ENCODE measurements around the gene IMPDH1. TPM values are rescaled to one million over a fixed set of nuclear protein-coding genes. Genes with fewer than 3 reads are reported as not detected.
A peak's percentile ranks its signal among the peaks of the same experiment; 100 is the strongest.

IMPDH1 gene
- total RNA-seq, 1 experiment from 2014 or later = 30.5 TPM

DNA sequence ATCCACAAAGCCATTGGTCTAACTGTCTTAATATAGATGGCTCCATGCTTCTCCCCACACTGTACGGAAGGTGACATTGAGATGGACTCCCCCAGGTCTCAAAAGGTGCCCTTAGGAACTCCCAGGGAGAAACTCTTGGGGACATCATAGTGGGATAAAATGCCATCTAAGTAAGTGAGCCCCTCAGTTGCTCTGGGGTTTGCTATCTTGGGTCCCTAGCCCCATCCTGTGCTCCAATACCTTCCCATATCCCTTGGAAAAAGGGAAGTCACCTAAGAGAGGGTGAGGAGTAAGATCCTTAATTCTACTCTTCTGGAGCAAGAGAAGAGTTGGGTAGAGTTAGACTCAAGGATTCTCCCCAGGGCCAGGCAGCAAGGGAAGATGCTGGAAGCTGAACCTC, 56.2 kb downstream of the IMPDH1 start:
- Histone ChIP-seq H2AFZ (ENCODE audit: low read length) (no peak overlapping the region), H3K4me1 (ENCODE audit: low read length) (no peaks in the 10 kb centered on the region), H4K20me1 (ENCODE audit: insufficient read depth, low read depth, low read length) (no peaks in the 10 kb centered on the region), H3K79me2 (ENCODE audit: low read length) (no peaks in the 10 kb centered on the region), H3K27ac (ENCODE audit: low read length) (no peak overlapping the region), H3K9ac (ENCODE audit: low read length) (no peak overlapping the region), H3K9me2 (replicated peaks; ENCODE audit: insufficient read depth, low read length) (no peaks in the 10 kb centered on the region), H3K36me3 (ENCODE audit: insufficient read depth, low read length) (no peaks in the 10 kb centered on the region), H3K9me3 (ENCODE audit: low read length) (no peaks in the 10 kb centered on the region), H3K27me3 (ENCODE audit: low read length) (no peaks in the 10 kb centered on the region), H3K4me2 (ENCODE audit: low read depth, low read length, poor library complexity, severe bottlenecking) (no peak overlapping the region), H3K4me3 (ENCODE audit: low read length) (no peak overlapping the region)
- DNase-seq = no peak

DNA sequence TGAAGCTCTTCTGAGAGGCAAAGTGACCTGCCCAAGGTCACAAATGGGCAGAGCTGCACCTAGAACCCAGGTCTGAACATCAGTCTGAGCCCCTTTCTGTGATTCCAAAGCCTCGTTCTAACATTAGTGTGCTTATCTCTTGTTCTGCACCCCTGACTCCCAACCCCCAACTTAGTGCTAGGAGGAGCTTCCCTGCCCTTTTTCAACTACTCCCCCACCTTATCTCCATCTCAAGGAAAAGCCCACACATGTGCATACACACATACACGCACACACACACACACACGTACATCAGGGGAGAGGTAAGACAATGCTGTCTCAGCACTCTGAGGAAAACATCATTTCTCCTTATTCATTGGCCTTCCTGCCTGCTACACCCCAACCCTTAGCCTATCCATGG, 56.6 kb downstream of the IMPDH1 start:
- H3K9ac ChIP-seq (ENCODE audit: low read length) = no peak overlapping the region
- H3K27me3 ChIP-seq (ENCODE audit: low read length) = no peaks in the 10 kb centered on the region
- no peak overlapping the region for H3K27ac ChIP-seq (ENCODE audit: low read length)
- no peaks in the 10 kb centered on the region for H3K79me2 ChIP-seq (ENCODE audit: low read length)
- no peaks in the 10 kb centered on the region for H3K9me2 ChIP-seq (replicated peaks; ENCODE audit: insufficient read depth, low read length)
- no peaks in the 10 kb centered on the region for H3K4me1 ChIP-seq (ENCODE audit: low read length)
- H3K9me3 ChIP-seq (ENCODE audit: low read length) = no peaks in the 10 kb centered on the region
- H3K4me2 ChIP-seq (ENCODE audit: low read depth, low read length, poor library complexity, severe bottlenecking) = no peak overlapping the region
- H3K36me3 ChIP-seq (ENCODE audit: insufficient read depth, low read length) = no peaks in the 10 kb centered on the region
- H2AFZ ChIP-seq (ENCODE audit: low read length) = no peak overlapping the region
- DNase-seq = no peak
- H4K20me1 ChIP-seq (ENCODE audit: insufficient read depth, low read depth, low read length) = no peaks in the 10 kb centered on the region
- no peak overlapping the region for H3K4me3 ChIP-seq (ENCODE audit: low read length)

DNA sequence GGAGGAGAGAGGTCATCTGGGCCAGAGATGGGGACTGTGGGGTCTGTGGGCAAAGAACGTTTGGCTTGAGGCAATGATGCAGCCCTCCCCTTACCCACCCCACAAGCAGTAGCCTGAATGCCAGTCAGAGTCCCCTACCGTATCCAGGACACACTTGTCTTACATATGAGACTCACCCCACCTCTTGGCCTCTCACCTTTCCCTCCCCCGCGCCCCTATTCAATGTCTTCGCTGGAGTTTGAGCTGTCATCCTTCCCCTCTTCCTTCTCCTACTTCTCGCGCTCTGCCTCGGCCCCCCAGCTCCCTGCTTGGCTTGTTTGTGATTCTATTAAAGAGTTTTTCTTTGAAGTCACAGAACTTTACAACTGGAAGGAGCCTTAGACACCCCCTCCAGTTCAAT, 57.1 kb downstream of the IMPDH1 start:
- H3K36me3 ChIP-seq (ENCODE audit: insufficient read depth, low read length) = no peaks in the 10 kb centered on the region
- no peak overlapping the region for H3K9ac ChIP-seq (ENCODE audit: low read length)
- no peaks in the 10 kb centered on the region for H3K9me2 ChIP-seq (replicated peaks; ENCODE audit: insufficient read depth, low read length)
- H2AFZ ChIP-seq (ENCODE audit: low read length) = no peak overlapping the region
- DNase-seq = no peak
- H3K4me2 ChIP-seq (ENCODE audit: low read depth, low read length, poor library complexity, severe bottlenecking) = no peak overlapping the region
- H3K27ac ChIP-seq (ENCODE audit: low read length) = no peak overlapping the region
- no peaks in the 10 kb centered on the region for H4K20me1 ChIP-seq (ENCODE audit: insufficient read depth, low read depth, low read length)
- no peaks in the 10 kb centered on the region for H3K79me2 ChIP-seq (ENCODE audit: low read length)
- no peak overlapping the region for H3K4me3 ChIP-seq (ENCODE audit: low read length)
- H3K4me1 ChIP-seq (ENCODE audit: low read length) = no peaks in the 10 kb centered on the region
- no peaks in the 10 kb centered on the region for H3K27me3 ChIP-seq (ENCODE audit: low read length)
- H3K9me3 ChIP-seq (ENCODE audit: low read length) = no peaks in the 10 kb centered on the region

DNA sequence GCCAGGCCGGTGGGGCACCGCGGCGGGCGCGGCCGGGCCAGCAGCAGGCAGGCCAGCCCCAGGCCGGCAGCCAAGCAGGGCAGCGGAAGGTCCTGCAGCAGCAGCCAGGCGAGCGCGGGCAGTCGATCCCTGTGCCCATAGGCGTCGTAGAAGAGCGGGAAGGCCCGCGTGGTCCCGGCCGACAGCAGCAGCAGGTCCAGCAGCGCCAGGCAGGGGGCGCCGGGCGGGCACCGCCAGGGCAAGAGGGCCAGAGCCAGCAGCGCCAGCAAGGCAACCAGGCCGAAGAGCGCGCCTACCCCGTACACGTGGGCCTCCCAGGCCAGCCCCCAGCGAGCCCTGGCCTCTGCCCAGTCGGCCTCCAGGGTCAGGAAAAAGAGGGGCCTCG, 57.6 kb downstream of the IMPDH1 start:
- Histone ChIP-seq H4K20me1 (ENCODE audit: insufficient read depth, low read depth, low read length) (no peaks in the 10 kb centered on the region), H3K4me1 (ENCODE audit: low read length) (no peaks in the 10 kb centered on the region), H3K9me2 (replicated peaks; ENCODE audit: insufficient read depth, low read length) (no peaks in the 10 kb centered on the region), H3K9me3 (ENCODE audit: low read length) (no peaks in the 10 kb centered on the region), H3K79me2 (ENCODE audit: low read length) (no peaks in the 10 kb centered on the region), H2AFZ (ENCODE audit: low read length) (no peak overlapping the region), H3K27me3 (ENCODE audit: low read length) (no peaks in the 10 kb centered on the region), H3K36me3 (ENCODE audit: insufficient read depth, low read length) (no peaks in the 10 kb centered on the region), H3K27ac (ENCODE audit: low read length) (no peak overlapping the region), H3K9ac (ENCODE audit: low read length) (no peak overlapping the region), H3K4me2 (ENCODE audit: low read depth, low read length, poor library complexity, severe bottlenecking) (no peak overlapping the region), H3K4me3 (ENCODE audit: low read length) (no peak overlapping the region)
- no peak for DNase-seq

DNA sequence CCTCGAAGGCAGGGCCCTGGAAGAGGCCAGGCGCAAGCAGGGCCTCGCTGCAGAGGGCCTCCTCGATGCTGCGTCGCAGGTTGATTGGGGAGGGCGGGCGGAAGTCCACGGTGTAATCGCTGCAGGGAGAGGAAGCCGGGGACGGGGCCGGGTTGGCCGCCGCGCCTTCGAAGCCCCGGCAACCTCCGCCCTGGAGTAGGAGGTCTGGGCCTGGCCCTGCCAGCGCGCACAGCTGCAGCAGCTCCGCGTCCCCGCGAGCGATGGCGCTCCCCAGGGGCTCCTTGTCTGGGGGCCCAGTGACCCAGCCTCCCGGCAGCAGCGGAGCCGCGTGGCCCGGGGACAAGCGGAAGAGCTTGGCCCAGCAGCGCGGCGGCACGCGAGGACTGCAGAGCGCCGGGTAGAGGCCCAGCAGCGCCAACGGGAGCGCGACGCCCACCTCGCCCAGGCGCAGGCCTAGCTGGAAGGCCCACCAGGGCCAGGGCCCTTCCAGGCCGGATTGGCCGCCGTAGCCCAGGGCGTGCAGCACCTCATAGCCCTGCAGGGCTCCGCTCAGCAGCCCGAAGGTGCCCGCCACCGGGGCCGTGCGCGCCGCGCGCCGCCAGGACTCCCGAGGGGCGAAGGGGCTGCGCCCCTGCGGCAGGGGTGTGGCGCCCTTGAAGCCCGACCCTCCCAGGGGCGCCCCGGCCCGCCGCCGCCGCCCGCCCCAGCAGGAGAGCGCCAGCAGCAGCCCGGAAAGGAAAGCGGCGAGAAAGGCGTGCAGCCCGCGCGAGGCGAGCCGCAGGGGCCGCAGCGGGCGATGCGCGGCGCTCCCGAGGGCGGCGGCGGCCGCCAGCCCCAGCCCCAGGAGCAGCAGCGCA, 58.3 kb downstream of the IMPDH1 start:
- Histone ChIP-seq H3K79me2 (ENCODE audit: low read length) (no peaks in the 10 kb centered on the region), H2AFZ (ENCODE audit: low read length) (no peak overlapping the region), H3K4me2 (ENCODE audit: low read depth, low read length, poor library complexity, severe bottlenecking) (no peak overlapping the region), H3K27ac (ENCODE audit: low read length) (no peak overlapping the region), H3K9ac (ENCODE audit: low read length) (no peak overlapping the region), H4K20me1 (ENCODE audit: insufficient read depth, low read depth, low read length) (no peaks in the 10 kb centered on the region), H3K4me3 (ENCODE audit: low read length) (no peak overlapping the region), H3K27me3 (ENCODE audit: low read length) (no peaks in the 10 kb centered on the region), H3K4me1 (ENCODE audit: low read length) (no peaks in the 10 kb centered on the region), H3K9me3 (ENCODE audit: low read length) (no peaks in the 10 kb centered on the region), H3K9me2 (replicated peaks; ENCODE audit: insufficient read depth, low read length) (no peaks in the 10 kb centered on the region), H3K36me3 (ENCODE audit: insufficient read depth, low read length) (no peaks in the 10 kb centered on the region)
- DNase-seq = no peak

DNA sequence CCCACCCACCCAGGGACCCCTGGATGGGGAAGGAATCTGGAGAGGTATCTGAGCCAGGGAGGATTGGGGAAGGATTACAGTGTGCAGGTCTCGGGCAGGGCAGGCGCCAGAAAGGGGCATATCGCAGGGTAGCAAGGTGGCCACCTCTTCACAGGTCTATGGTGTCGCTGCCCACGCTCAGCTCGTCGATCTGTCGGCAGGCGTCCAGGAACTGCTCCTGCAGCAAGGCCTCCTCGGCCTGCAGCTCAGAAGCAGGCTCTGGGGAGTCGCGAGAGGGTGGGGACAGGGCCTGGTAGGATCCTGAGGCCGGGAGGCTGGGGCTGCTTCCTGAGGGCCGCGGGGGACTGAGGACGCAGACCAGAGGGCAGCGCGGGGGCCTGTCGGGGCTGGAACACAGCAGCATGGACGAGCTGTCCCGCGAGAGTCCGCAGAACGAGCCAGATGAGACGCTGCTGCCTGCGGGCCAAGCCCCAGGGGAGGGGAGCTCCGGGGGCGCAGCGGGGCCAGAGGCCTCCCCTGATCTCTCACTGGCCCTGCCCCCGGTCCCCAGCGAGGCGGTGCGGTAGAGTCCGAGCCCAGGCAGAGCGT, 59.0 kb downstream of the IMPDH1 start:
- DNase-seq = no peak
- Histone ChIP-seq H3K79me2 (ENCODE audit: low read length) (no peaks in the 10 kb centered on the region), H3K4me2 (ENCODE audit: low read depth, low read length, poor library complexity, severe bottlenecking) (no peak overlapping the region), H3K4me1 (ENCODE audit: low read length) (no peaks in the 10 kb centered on the region), H3K4me3 (ENCODE audit: low read length) (no peak overlapping the region), H3K9me2 (replicated peaks; ENCODE audit: insufficient read depth, low read length) (no peaks in the 10 kb centered on the region), H3K27ac (ENCODE audit: low read length) (no peak overlapping the region), H2AFZ (ENCODE audit: low read length) (no peak overlapping the region), H4K20me1 (ENCODE audit: insufficient read depth, low read depth, low read length) (no peaks in the 10 kb centered on the region), H3K9ac (ENCODE audit: low read length) (no peak overlapping the region), H3K36me3 (ENCODE audit: insufficient read depth, low read length) (no peaks in the 10 kb centered on the region), H3K9me3 (ENCODE audit: low read length) (no peaks in the 10 kb centered on the region), H3K27me3 (ENCODE audit: low read length) (no peaks in the 10 kb centered on the region)

DNA sequence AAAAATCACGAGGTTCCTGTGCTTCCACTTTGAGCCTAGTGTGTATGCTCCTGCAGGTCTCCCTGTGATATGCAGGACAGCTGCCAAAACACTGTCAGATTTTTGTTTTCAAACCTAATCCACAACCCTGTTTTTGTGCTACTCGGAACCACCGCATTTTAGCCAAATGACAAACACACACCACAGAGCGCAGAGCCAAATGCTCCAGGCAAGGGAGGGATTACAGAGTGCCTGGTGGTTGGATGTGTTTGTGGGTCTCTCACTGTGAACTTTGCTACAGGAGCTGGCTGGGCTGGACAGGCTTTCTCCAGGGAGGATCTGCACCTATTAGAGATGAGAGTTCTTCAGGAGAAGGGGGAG, 60.3 kb downstream of the IMPDH1 start:
- H3K27me3 ChIP-seq (ENCODE audit: low read length) = no peaks in the 10 kb centered on the region
- H3K79me2 ChIP-seq (ENCODE audit: low read length) = no peaks in the 10 kb centered on the region
- H3K27ac ChIP-seq (ENCODE audit: low read length) = no peak overlapping the region
- H3K36me3 ChIP-seq (ENCODE audit: insufficient read depth, low read length) = no peaks in the 10 kb centered on the region
- no peak overlapping the region for H3K4me3 ChIP-seq (ENCODE audit: low read length)
- no peak overlapping the region for H3K4me2 ChIP-seq (ENCODE audit: low read depth, low read length, poor library complexity, severe bottlenecking)
- no peaks in the 10 kb centered on the region for H3K9me3 ChIP-seq (ENCODE audit: low read length)
- no peak for DNase-seq
- no peaks in the 10 kb centered on the region for H4K20me1 ChIP-seq (ENCODE audit: insufficient read depth, low read depth, low read length)
- no peaks in the 10 kb centered on the region for H3K9me2 ChIP-seq (replicated peaks; ENCODE audit: insufficient read depth, low read length)
- no peak overlapping the region for H2AFZ ChIP-seq (ENCODE audit: low read length)
- H3K4me1 ChIP-seq (ENCODE audit: low read length) = no peaks in the 10 kb centered on the region
- no peak overlapping the region for H3K9ac ChIP-seq (ENCODE audit: low read length)

DNA sequence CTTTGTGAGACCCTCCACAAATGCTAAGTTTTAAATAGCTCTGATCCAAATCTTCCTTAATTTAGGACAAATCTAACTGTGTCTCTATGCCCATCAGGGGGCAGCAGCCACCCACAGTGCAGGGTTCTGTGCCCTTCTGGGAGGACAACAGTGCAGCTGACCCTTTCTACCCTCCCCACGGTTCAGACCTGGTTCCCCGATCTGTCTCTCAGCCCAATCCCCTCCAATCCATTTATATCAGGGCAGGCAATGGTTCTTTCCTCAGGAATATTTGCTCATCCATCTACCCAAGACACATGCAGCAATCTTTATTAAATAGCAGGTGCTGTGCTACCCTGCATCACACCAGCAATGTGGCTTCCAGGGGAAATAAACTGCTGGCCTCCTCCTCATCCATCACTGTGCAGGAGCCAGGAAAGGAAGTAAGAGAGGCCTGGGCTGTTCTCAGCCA, 62.1 kb downstream of the IMPDH1 start:
- no peak overlapping the region for H3K4me3 ChIP-seq (ENCODE audit: low read length)
- no peaks in the 10 kb centered on the region for H3K36me3 ChIP-seq (ENCODE audit: insufficient read depth, low read length)
- H3K4me2 ChIP-seq (ENCODE audit: low read depth, low read length, poor library complexity, severe bottlenecking) = no peak overlapping the region
- H3K27ac ChIP-seq (ENCODE audit: low read length) = no peak overlapping the region
- H3K9me2 ChIP-seq (replicated peaks; ENCODE audit: insufficient read depth, low read length) = no peaks in the 10 kb centered on the region
- no peak overlapping the region for H2AFZ ChIP-seq (ENCODE audit: low read length)
- H3K27me3 ChIP-seq (ENCODE audit: low read length) = no peaks in the 10 kb centered on the region
- peak; percentile 75 for DNase-seq
- no peaks in the 10 kb centered on the region for H3K9me3 ChIP-seq (ENCODE audit: low read length)
- H4K20me1 ChIP-seq (ENCODE audit: insufficient read depth, low read depth, low read length) = no peaks in the 10 kb centered on the region
- H3K79me2 ChIP-seq (ENCODE audit: low read length) = peaks cover 10% of the 10 kb centered on the region
- H3K4me1 ChIP-seq (ENCODE audit: low read length) = peaks cover 4% of the 10 kb centered on the region
- no peak overlapping the region for H3K9ac ChIP-seq (ENCODE audit: low read length)

Measured in Karpas-422 (cell line).